Right ventricle myocardium inferior (tissue), 1 donor: ENCODE results near the gene LMTK2. TPM values are rescaled to one million over a fixed set of nuclear protein-coding genes. Genes with fewer than 3 reads are reported as not detected.

Source experiments
- ATAC-seq: fragments of 200-7000 bp; cut with Tn5 transposase; one replicate; pipeline ENCODE4 v1.9.1; 2020; ENCODE audit warnings: mild to moderate bottlenecking, moderate library complexity
- DNase-seq: peaks from one replicate; pipeline ENCODE4 v3.0.0; 2021; ENCODE audit errors: missing footprints
- intact Hi-C: fragments of 100-400 bp; cut with DNase I; formaldehyde crosslinking; loops from one replicate; pipeline ENCODE4 v1.11.0; 2022
- total RNA-seq: library from RNA; stranded (reverse); fragmentation: NEBNext Ultra II Directional; extraction: Animal tissue kit (Norgen Biotek cat#: 25700); gene quantifications from one replicate; pipeline ENCODE4 v1.2.1, GENCODE V29; 2021
- donor health status: DM: no; HTN: yes; CAD: no; lungs with severe emphysema.

The LMTK2 gene
- total RNA-seq, 1 donor from 2014 or later, result 22.5 TPM

DNA sequence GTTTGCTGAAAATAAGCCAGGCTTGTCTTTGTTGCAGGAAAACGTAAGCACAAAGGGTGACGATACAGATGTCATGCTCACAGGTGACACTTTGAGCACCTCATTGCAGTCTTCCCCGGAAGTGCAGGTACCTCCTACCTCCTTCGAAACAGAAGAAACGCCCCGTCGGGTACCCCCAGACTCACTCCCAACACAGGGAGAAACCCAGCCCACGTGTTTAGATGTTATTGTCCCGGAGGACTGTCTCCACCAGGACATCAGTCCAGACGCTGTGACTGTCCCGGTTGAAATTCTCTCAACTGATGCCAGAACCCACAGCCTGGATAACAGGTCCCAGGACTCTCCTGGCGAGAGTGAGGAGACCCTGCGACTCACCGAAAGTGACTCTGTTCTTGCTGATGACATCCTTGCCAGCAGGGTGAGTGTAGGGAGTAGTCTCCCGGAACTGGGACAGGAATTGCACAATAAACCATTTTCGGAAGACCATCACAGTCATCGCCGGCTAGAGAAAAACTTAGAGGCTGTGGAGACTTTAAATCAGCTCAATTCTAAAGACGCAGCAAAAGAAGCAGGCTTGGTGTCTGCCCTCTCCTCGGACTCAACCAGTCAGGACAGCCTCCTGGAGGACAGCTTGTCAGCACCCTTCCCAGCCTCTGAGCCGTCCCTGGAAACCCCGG lies 86.3 kb downstream of the LMTK2 start:
- ATAC-seq, result no peak
- intact Hi-C loops, result no loop called here
- no peak for DNase-seq

DNA sequence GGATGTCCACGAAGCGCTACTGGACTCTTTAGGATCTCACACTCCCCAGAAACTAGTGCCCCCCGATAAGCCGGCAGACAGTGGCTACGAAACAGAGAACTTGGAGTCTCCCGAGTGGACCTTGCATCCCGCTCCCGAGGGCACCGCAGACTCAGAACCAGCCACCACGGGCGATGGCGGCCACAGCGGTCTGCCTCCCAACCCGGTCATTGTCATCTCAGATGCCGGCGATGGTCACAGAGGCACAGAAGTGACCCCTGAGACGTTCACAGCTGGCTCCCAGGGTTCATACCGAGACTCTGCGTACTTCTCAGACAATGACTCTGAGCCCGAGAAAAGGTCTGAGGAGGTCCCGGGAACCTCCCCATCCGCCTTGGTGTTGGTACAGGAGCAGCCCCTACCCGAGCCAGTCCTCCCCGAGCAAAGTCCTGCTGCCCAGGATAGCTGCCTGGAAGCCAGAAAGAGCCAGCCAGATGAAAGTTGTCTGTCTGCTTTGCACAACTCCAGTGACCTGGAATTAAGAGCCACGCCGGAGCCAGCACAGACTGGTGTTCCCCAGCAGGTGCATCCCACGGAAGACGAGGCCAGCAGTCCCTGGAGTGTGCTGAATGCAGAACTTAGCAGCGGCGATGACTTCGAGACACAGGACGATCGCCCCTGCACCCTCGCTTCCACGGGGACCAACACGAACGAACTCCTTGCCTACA lies 87.0 kb downstream of the LMTK2 start:
- ATAC-seq, result no peak
- DNase-seq, result no peak
- intact Hi-C loops, result no loop called here

DNA sequence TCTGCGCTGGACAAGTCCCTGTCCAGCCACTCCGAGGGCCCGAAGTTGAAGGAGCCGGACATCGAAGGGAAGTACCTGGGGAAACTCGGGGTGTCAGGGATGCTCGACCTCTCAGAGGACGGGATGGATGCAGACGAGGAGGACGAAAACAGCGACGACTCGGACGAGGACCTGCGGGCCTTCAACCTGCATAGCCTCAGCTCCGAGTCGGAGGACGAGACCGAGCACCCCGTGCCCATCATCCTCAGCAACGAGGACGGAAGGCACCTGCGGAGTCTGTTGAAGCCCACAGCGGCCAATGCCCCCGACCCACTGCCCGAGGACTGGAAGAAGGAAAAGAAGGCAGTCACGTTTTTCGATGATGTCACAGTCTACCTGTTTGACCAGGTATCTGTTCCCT lies 87.5 kb downstream of the LMTK2 start:
- intact Hi-C loops, result no loop called here
- ATAC-seq, result no peak
- DNase-seq, result no peak

DNA sequence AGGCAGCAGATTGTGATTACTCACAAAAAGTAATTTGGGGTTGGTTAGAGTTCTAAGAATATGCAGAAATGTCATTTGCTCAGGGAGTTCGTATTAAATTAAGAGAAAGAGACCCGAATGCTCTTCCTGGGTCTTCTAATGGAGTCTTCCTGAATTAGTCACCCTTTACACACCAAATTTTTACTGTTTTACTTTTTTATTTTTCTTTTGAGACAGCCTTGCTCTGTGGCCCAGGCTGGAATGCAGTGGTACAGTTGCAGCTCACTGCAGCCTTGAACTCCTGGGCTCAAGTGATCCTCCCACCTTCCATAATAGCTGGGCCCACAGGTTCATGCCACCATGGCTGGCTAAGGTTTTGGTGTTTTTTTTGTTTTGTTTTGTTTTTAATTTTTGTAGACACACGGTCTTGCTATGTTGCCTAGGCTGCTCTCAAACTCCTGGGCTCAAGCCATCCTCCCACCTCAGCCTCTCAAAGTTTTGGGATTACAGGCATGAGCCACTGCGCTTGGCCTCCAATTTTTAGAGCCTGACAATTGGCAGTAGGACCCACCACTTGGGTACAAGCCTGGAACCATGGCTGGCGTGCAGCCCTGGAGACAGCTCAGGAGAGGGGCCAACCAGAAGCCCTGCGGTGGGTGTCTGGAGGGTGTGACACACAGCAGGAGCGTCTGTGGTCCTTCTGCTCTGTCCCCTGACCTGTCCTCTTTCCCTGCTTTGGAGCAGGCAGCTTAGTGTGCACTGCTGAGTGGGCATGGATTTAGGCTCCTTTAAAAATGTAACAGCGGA lies 88.2 kb downstream of the LMTK2 start:
- intact Hi-C loops, result no loop called here
- DNase-seq, result no peak
- no peak for ATAC-seq

DNA sequence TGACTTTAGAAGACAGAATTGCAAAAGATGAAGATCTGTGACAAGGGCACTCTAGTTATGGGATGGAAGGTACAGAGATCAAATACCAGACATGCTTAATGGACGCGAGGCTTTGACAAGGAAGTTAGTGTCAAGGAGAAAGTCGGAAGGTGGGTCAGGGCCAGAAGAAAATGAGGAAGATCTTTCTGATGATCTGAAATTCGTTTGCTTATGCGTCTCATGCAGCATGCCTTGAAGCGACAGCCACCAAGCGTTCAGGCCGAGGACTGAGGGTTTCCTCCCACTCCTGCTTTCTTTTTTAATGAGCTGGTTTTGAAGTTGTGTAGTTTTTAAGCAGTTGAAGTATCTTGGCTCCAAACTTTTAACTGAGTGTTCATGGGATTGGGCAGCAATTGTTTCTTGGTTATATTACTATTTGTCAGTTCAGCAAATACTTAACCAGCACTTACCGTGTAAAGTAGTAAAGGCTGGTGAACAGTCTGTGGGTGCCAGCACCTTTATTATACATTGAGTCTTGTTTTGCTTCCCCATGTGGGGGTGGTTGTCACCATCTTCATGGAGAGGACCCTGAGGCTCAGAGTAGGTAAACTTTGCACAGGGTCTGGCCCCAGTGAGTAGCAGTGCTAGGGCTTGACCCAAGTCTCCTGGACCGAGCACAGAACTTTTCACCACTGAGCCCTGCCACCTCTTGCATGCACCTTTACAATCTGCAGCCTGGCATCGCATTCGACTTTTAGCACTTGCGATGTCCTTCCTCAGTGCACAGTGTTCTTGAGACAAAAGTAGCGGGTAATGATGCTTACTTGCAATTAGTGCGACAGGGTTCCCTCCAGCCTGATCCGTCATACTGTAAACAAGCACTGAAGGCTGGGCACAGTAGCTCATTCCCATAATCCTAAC lies 90.3 kb downstream of the LMTK2 start:
- ATAC-seq (no peak), DNase-seq (no peak)
- intact Hi-C loops, result no loop called here

DNA sequence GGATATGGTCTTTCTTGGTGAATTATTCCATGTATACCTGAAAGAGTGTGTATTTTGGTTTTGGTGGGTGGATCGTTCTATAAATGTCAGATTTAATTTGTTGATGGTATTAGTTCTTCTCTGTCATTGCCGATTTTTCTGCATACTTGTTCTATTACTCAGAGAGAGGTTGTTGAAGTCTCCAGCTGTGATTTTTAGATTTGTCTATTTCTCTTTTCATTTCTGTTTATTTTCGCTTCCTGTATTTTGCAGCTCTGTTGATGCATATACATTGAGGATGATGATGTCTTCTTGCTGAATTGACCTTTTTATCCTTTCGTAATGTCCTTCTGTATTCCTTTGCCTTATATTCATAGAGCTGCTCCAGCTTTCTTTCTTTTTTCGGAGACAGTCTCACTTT lies 92.5 kb downstream of the LMTK2 start:
- DNase-seq (no peak), ATAC-seq (no peak)
- intact Hi-C loops, result no loop called here

DNA sequence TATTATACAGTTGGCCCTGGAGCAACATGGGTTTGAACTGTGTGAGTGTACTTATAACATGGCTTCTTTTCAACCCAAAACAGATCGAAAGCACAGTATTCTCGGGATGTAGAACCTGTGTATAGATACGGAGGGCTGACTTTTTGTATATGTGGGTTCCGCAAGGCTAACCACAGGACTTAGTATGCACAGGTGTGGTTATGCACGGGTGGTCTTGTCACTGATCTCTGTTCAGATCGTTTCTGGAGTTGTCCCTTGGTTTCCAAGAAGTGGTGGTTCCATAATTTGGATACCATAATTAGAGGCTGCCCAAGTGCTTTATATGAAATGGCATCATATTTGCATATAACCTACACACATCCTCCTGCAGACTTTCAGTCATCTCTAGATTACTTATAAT lies 93.7 kb downstream of the LMTK2 start:
- intact Hi-C loops, result no loop called here
- ATAC-seq (no peak), DNase-seq (no peak)

DNA sequence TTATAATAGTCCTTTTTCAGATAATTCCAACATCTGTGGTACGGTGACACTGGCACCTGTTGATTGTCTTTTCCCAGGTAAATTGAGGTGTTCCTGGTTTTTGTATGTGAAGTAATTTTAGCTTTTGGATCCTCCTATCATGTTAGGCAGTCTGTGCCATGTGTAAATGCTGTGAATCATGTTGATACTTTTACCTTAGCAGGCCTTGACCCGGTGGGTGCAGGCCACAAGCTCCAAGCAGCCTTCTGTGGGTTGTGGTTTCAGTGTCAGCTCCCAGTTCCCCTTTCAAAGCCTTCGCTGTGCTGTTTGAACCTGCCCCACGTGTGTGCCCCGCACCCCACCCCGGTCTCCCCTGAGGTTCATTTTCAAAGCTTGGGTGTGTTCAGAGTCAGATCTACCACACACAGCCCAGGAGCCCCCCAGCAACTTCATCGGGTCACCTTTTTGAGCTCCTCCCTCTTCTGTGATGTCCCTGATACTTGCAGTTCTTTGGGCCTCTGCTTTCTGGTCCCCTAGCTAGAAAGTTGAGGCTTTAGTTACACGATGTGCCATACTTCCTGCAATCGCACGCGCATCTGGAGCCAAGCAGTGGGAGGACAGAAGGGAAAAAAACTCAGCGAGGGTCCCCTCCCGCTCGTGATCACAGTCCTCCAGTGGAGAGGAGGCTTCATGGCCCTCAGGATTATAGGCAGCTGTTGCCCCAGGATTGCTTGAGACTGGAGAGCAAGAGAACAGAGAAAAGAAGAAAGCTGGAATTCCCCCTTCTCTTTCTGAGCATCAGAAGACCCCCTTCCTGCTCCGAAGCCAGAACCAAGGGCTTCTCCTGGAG lies 95.9 kb downstream of the LMTK2 start:
- no peak for DNase-seq
- intact Hi-C loops, result no loop called here
- no peak for ATAC-seq

DNA sequence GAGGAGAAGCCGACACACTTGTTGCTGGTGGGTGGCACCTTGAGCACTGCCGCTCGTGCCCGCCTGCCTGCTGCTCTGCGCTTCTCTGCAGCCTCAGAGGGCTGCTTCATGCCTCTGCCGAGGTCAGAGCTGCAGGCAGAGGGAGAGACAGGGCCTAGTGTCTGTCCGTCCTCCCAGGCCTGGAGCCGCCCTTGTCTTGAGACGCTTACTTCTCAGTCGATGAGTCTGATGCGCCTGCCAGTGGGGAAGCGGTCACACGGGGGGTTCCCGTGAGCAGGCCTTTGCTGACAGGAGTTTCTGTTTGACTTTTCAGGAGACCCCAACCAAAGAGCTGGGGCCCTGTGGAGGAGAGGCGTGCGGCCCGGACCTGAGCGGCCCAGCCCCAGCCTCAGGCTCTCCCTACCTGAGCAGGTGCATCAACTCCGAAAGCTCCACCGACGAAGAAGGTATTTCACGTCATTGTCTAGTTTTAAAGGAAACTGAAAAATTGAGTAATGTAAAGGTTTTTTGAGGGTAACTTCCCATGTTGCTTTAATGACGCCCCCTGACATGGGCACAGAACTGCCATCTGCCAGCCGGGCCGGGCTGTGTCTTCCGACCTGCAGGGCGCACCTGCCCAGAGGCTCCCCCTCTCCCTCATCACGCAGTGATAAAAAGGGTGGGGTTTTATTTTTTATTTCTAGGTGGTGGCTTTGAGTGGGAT lies 96.8 kb downstream of the LMTK2 start:
- intact Hi-C loops, result no loop called here
- ATAC-seq (no peak), DNase-seq (no peak)

DNA sequence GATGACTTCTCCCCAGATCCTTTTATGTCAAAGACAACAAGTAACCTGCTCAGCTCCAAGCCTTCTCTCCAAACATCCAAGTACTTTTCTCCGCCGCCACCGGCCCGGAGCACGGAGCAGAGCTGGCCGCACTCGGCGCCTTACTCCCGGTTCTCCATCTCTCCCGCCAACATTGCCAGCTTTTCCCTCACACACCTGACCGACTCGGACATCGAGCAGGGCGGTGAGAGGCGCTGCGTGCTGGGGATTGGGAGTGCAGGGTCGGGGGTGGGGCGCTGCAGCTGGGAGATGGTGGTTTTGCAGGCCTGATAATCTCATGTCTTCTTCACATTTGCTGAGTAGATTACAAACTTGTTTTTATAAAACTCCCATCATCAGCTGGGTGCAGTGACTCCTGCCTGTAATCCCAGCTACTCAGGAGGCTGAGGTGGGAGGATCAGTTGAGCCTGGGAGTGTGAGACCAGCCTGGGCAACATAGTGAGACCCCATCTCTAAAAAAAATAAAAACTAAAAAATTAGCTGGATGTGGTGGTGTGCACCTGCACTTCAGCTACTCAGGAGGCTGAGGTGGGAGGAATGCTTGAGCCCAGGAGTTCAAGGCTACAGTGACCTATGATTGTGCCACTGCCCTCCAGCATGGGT lies 97.4 kb downstream of the LMTK2 start:
- no peak for DNase-seq
- no peak for ATAC-seq
- intact Hi-C loops, result no loop called here

DNA sequence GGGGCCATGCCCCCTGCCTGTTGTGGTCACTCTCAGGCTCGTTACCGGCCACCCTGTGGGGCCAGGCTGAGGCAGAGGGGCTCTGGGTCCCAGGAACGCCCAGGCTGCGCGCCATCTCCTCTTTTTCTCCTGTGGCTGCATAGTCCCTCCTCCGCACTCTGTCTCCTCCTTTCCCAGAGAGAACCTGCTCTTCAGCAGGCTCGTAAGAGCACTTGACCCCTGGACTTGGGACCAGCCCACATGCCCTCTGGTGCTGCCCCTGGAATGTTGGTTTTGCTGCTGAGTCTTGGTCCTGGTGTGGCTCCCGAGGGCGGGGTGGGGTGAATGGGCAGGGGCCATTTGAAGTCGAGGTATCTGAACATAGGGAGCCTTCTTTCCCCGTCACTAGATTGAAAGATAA lies 98.0 kb downstream of the LMTK2 start:
- intact Hi-C loops, result no loop called here
- no peak for ATAC-seq
- no peak for DNase-seq

DNA sequence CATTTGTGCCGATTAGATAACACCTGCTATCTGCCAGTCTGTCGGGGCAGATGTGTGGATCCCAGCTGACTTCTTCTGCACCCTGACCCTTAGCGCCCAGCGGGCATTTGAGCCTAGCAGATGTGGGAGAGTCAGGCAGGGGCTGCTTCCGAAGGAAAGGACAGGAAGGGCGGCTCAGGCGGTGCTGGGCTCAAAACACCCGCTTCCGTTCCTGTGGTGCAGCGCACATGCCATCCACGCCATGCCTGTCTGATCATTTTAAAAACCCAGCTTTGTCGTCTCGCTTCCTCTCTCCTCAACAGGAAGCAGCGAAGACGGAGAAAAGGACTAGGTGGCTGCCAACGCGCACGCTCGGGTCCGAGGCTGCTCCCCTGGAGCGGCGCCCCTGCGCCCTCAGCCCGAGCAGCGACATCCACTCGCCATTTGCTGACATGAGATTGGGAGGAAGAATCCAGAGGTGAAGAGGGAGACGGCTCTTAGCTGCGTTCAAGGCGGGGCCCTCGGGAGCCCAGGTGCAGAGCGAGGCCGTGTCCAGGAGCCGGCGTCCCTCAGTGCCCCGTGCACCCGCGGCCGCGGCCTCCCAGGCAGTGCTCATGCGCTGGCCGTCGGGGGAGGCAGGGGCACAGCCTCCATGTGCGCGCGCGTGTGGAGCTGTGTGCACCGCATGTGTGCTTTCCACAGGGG lies 98.6 kb downstream of the LMTK2 start:
- ATAC-seq (no peak), DNase-seq (no peak)
- intact Hi-C loops, result no loop called here

DNA sequence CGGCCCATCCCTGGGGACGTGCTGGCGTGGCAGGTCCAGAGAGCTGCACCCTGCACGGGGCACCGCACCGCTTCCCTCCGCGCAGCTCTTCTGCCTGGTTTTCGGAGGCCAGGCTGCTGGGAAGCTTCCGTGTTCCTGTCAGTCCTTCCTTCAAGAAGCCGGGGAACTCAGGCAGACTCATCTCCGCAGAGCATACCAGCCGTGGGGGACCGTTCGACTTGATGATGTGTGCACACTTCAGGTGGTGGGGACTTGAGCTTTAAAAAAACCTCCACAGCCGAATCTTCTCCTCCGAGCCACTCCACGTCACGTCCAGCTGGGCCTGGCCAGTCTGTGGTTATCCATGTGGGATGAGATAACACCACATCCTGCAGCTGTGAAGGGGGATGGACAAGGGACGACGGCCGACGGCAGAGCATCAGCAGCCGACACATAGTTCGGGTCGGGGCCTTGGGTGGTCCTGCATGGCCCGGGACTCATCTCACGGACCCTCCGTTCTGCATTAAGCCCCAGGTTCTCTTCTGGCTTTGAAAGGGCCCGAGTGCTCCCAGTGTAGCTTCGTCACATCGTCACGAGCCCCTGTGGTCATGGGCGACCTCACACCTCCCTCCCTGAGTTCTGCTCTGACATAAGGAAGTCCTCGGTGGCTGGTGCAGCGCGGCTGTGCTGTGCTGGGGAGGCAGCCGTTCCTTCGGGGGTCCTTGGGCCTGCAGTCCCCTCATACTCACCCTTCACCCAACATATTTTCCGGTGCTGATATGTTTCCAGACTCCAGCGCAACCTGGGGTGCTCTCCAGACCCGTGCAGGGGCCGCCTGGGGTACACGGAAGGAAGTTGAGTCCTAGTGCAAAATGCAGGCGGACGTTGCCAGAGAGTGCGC lies 100.0 kb downstream of the LMTK2 start:
- no peak for ATAC-seq
- intact Hi-C loops, result no loop called here

DNA sequence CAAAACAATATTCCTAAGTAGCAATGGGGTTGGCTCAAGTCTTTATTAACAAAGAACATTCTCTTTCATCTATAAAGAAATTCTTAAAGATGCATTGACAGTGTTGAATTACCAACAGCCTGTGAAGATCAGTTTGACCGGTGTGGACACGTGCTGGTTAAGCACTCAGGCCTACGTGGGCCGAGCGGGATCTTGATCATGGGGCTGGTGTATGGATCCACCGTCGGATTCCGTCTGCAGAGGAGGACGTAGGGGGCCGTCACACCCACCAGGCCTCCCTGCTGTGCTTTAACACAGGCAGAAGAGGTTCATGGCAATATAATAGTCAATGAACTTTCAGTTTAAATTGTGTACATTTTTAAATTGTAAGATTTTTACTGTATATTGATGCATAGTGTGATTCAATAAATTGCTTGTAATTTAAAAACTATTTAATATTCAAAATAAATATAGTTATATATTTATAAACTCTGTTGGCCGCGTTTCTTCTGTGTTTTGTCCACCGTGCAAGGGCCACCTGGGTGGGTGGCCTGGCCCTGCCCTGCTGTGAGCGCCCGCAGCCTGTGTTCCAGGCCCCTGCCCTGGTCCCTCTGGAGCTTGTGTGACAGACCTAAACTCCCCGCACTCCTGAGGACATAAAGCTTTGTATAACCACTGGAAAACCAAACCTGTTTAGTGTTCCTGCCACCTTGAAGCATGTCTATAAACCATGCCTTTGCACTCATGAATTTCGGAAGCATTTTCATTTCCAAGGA lies 102.7 kb downstream of the LMTK2 start:
- DNase-seq (no peak), ATAC-seq (no peak)
- intact Hi-C loops, result no loop called here

More for the DNA sequence above, 100.0 kb downstream of the LMTK2 start:
- no peak for DNase-seq
